ENCODE data around the gene ZNF473.

The ZNF473 gene

GRCh38 chr19:49983645-49984229 lies 42.1 kb upstream of the ZNF473 start:
- peak; percentile 46 for TF ChIP-seq CTCF (IDR thresholded peaks at IDR 0.05)
- Histone ChIP-seq H3K27ac (no peak overlapping the region), H3K4me3 (no peak overlapping the region)
- DNase-seq (ENCODE audit: low spot score): no peak

GRCh38 chr19:49984491-49984890 lies 41.3 kb upstream of the ZNF473 start:
- no peak for TF ChIP-seq CTCF (IDR thresholded peaks at IDR 0.05)
- Histone ChIP-seq H3K4me3 (no peak overlapping the region), H3K27ac (no peak overlapping the region)
- no peak for DNase-seq (ENCODE audit: low spot score)

GRCh38 chr19:49985871-49986270 lies 39.9 kb upstream of the ZNF473 start:
- TF ChIP-seq CTCF (IDR thresholded peaks at IDR 0.05): no peak
- DNase-seq (ENCODE audit: low spot score): no peak
- H3K27ac ChIP-seq: no peak overlapping the region
- H3K4me3 ChIP-seq: no peak overlapping the region

GRCh38 chr19:49986354-49986753 lies 39.5 kb upstream of the ZNF473 start:
- no peak overlapping the region for H3K27ac ChIP-seq
- no peak for DNase-seq (ENCODE audit: low spot score)
- TF ChIP-seq CTCF (IDR thresholded peaks at IDR 0.05): no peak
- no peak overlapping the region for H3K4me3 ChIP-seq

DNA sequence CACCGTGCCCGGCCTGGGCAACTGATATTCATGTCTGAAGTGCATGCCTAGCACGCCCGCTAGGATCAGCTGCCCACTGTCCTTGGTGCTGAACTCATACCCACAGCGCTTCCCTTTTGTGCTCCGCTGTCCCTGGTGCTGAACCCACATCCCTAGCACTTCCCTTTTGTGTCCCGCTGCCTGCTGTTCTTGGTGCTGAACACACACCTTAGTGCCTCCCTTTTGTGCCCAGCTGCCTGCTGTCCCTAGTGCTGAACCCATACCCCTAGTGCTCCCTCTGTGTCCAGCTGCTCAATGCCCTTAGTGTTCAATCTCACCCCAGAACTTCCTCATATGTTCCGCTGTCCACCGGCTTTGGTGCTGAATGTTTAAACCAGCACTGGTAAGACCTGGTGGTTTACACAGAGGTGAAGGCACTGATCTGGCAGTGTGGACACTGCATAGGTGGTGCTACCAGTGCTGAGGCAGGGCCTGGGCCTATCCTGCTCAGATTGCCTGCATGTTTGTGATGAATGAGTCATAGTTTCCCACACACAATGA lies 38.6 kb upstream of the ZNF473 start:
- no peak overlapping the region for H3K4me3 ChIP-seq
- TF ChIP-seq CTCF (IDR thresholded peaks at IDR 0.05): no peak

DNA sequence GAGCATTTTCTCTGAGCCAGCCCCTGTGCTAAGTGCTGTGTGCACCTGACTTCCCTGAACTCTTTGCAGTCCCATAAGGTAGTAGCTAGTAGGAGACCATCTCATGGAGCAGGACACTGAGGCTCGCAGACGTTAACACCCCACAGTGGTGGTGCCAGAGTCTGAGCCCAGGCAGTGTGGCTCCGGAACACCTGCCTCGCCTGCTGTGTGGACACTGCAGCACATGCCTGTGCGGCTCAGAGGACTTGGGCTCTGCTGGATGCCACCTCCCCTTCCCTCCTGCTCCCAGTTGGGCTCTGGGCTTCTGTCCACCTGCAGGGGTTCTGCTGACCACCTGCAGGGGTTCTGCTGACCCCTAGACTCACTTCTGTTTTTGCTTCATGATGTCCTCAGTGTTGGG lies 37.8 kb upstream of the ZNF473 start:
- DNase-seq (ENCODE audit: low spot score): no peak
- no peak overlapping the region for H3K27ac ChIP-seq
- TF ChIP-seq CTCF (IDR thresholded peaks at IDR 0.05): no peak
- H3K4me3 ChIP-seq: no peak overlapping the region

More for the DNA sequence above, 38.6 kb upstream of the ZNF473 start:
- H3K27ac ChIP-seq: no peak overlapping the region
- DNase-seq (ENCODE audit: low spot score): no peak

GRCh38 chr19:49988433-49988832 lies 37.4 kb upstream of the ZNF473 start:
- Histone ChIP-seq H3K4me3 (no peak overlapping the region), H3K27ac (no peak overlapping the region)
- no peak for TF ChIP-seq CTCF (IDR thresholded peaks at IDR 0.05)
- DNase-seq (ENCODE audit: low spot score): no peak
